OCI-LY7 (cell line): ENCODE measurements around the gene LRG1. TPM values are rescaled to one million over a fixed set of nuclear protein-coding genes. Genes with fewer than 3 reads are reported as not detected.

Experiments
- BruUV-seq: library from RNA; stranded (reverse); fragments of 400-500 nt; replicated peaks from 2 replicates; lab custom pipeline; 2021; lab: Mats Ljungman, UMichigan
- CTCF ChIA-PET: fragments of 300-600 bp; sonication (Branson Sonifier 250); formaldehyde crosslinking; loops from one replicate; lab custom pipeline; 2022; ENCODE audit warnings: antibody characterized with exemption; ENCODE audit not compliant: unreplicated experiment; lab: Charles Lee
- POLR2A ChIA-PET: fragments of 300-600 bp; sonication (Branson Sonifier 250); formaldehyde crosslinking; loops from one replicate; lab custom pipeline; 2022; ENCODE audit warnings: antibody characterized with exemption; lab: Charles Lee
- DNase-seq: peaks from one replicate; pipeline ENCODE4 v3.0.0-alpha.2; 2015; ENCODE audit warnings: low spot score
- H2AFZ ChIP-seq: fragments of 200-600 bp; sonication (generic), shearing (Covaris generic); 2 replicates; pipeline ENCODE4 v1.6.1; 2014; ENCODE audit warnings: mild to moderate bottlenecking, antibody characterized with exemption, low read length, moderate library complexity
- H3K27ac ChIP-seq: fragments of 200-600 bp; sonication (generic); 2 replicates; pipeline ENCODE4 v1.5.1; 2014; ENCODE audit warnings: mixed run types, low read depth, mild to moderate bottlenecking, moderate library complexity, low read length, inconsistent platforms; ENCODE audit not compliant: poor library complexity, severe bottlenecking
- H3K36me3 ChIP-seq: fragments of 200-600 bp; sonication (generic); 2 replicates; pipeline ENCODE4 v1.6.1; 2014; ENCODE audit warnings: mild to moderate bottlenecking, antibody characterized with exemption, low read length, moderate library complexity, mixed read lengths; ENCODE audit not compliant: insufficient read depth
- H3K4me1 ChIP-seq: fragments of 200-600 bp; sonication (generic); 2 replicates; pipeline ENCODE4 v1.5.1; 2014; ENCODE audit warnings: mild to moderate bottlenecking, low read length; ENCODE audit not compliant: insufficient read depth, poor library complexity, severe bottlenecking
- H3K4me2 ChIP-seq: fragments of 200-600 bp; sonication (generic); 2 replicates; pipeline ENCODE4 v1.6.1; 2014; ENCODE audit warnings: mild to moderate bottlenecking, low read length
- H3K4me3 ChIP-seq: fragments of 200-600 bp; sonication (generic); 2 replicates; pipeline ENCODE4 v1.5.1; 2014; ENCODE audit warnings: mild to moderate bottlenecking, low read depth, low read length; ENCODE audit not compliant: poor library complexity, severe bottlenecking
- H3K79me2 ChIP-seq: fragments of 200-600 bp; sonication (generic); 2 replicates; pipeline ENCODE4 v1.6.1; 2016; ENCODE audit warnings: low read depth, mild to moderate bottlenecking, low read length, moderate library complexity, mixed read lengths; ENCODE audit not compliant: insufficient read depth
- H3K9me2 ChIP-seq: fragments of 200-600 bp; sonication (generic); 2 replicates; pipeline ENCODE4 v1.6.1; 2016; ENCODE audit warnings: mild to moderate bottlenecking, low read length, mixed read lengths; ENCODE audit not compliant: insufficient read depth
- H3K9me3 ChIP-seq: fragments of 200-600 bp; sonication (generic); 2 replicates; pipeline ENCODE4 v1.6.1; 2014; ENCODE audit warnings: mild to moderate bottlenecking, mixed run types, low read length, mixed read lengths
- H4K20me1 ChIP-seq: fragments of 200-600 bp; sonication (generic); 2 replicates; pipeline ENCODE4 v1.6.1; 2014; ENCODE audit warnings: mild to moderate bottlenecking, antibody characterized with exemption, low read length, moderate library complexity, mixed read lengths; ENCODE audit not compliant: insufficient read depth
- EZH2phosphoT487 ChIP-seq: fragments of 200-600 bp; sonication (generic); IDR thresholded peaks from 2 replicates; pipeline ENCODE4 v1.6.1; 2018; ENCODE audit warnings: low read depth, borderline replicate concordance, mild to moderate bottlenecking, mixed run types, antibody characterized with exemption, low read length, moderate library complexity, mixed read lengths
- intact Hi-C: fragments of 100-400 bp; cut with micrococcal nuclease; formaldehyde crosslinking; loops from one replicate; pipeline ENCODE4 v1.10.0; 2022; ENCODE audit not compliant: unreplicated experiment
- total RNA-seq, 2 experiments: library from RNA; depleted of rRNA in 1 of 2; stranded (reverse); fragments of >200 nt in 1 of 2; shearing (Covaris generic) in 1 of 2; gene quantifications; 2 replicates each; pipeline ENCODE4 v1.2.3, GENCODE V29; 2014 to 2022
- TF ChIP-seq, protein P1 (sequence below): fragments of 200-600 bp; sonication (generic); conservative IDR thresholded peaks from 2 replicates; pipeline ENCODE4 v1.5.1; 2014; ENCODE audit warnings: mild to moderate bottlenecking, antibody characterized with exemption, low read length, moderate library complexity, mixed read lengths

LRG1 gene
- total RNA-seq, 2 experiments from 2014 or later, result 1.6 to 1.9 TPM

DNA sequence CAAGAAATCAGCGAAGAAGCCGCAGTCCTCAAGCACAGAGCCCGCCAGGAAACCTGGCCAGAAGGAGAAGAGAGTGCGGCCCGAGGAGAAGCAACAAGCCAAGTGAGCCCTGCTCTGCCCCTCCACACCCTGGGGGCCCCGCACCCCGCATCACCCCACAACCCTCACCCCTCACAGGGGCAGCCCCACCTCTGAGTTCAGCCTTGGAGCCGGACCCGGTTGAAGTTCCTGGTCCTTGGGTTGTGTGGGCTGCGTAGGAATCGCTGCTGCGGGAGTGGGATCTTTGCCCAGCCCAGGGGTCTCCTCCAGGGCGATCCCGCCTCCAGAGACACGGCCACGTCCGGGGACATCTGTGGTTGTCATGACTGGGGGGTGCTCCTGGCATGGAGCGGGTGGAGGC, 43.5 kb downstream of the LRG1 start:
- no peaks in the 10 kb centered on the region for H3K9me3 ChIP-seq
- intact Hi-C loops, result no loop called here
- no peaks in the 10 kb centered on the region for H3K9me2 ChIP-seq
- ChIA-PET CTCF (no interaction called here), POLR2A (no interaction called here)
- no peak overlapping the region for H3K4me3 ChIP-seq
- TF ChIP-seq EZH2phosphoT487, result no peak
- H3K4me1 ChIP-seq, result no peaks in the 10 kb centered on the region
- no peaks in the 10 kb centered on the region for H3K79me2 ChIP-seq
- H3K4me2 ChIP-seq, result no peak overlapping the region
- no peaks in the 10 kb centered on the region for H4K20me1 ChIP-seq
- no TSS peak for BruUV-seq
- no peak overlapping the region for H3K27ac ChIP-seq
- H2AFZ ChIP-seq, result no peak overlapping the region
- peaks cover 62% of the 10 kb centered on the region for H3K36me3 ChIP-seq
- DNase-seq, result no peak

DNA sequence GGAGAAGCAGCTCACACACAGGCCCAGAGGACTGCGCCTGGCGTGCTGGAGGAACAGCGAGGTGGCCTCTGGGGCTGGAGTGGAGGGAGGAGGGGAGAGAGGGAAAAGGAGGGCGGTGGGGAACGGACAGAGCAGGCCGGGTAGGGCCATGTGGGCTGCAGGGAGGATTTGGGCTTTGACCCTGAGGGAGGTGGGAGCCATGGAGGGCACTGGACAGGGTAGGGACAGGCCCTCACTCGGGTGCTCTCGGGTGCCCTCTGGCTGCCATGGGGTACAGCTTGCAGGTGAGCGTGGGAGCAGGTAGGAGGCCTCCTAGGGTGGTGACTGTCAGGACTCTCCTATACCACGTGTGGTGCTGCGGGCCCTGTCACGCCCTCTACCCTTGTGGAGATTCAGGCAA, 44.4 kb downstream of the LRG1 start:
- no peak overlapping the region for H2AFZ ChIP-seq
- BruUV-seq, result no TSS peak
- intact Hi-C loops, result no loop called here
- no peaks in the 10 kb centered on the region for H3K79me2 ChIP-seq
- no peak overlapping the region for H3K4me3 ChIP-seq
- no peaks in the 10 kb centered on the region for H3K9me2 ChIP-seq
- no peaks in the 10 kb centered on the region for H3K4me1 ChIP-seq
- POLR2A ChIA-PET, result no interaction called here
- peaks cover 62% of the 10 kb centered on the region for H3K36me3 ChIP-seq
- H4K20me1 ChIP-seq, result no peaks in the 10 kb centered on the region
- DNase-seq, result peak; percentile 36
- H3K9me3 ChIP-seq, result no peaks in the 10 kb centered on the region
- no peak overlapping the region for H3K4me2 ChIP-seq
- CTCF ChIA-PET, result no interaction called here
- TF ChIP-seq, protein P1, sequence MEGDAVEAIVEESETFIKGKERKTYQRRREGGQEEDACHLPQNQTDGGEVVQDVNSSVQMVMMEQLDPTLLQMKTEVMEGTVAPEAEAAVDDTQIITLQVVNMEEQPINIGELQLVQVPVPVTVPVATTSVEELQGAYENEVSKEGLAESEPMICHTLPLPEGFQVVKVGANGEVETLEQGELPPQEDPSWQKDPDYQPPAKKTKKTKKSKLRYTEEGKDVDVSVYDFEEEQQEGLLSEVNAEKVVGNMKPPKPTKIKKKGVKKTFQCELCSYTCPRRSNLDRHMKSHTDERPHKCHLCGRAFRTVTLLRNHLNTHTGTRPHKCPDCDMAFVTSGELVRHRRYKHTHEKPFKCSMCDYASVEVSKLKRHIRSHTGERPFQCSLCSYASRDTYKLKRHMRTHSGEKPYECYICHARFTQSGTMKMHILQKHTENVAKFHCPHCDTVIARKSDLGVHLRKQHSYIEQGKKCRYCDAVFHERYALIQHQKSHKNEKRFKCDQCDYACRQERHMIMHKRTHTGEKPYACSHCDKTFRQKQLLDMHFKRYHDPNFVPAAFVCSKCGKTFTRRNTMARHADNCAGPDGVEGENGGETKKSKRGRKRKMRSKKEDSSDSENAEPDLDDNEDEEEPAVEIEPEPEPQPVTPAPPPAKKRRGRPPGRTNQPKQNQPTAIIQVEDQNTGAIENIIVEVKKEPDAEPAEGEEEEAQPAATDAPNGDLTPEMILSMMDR, result peak; percentile 70
- no peak for TF ChIP-seq EZH2phosphoT487
- H3K27ac ChIP-seq, result no peak overlapping the region

DNA sequence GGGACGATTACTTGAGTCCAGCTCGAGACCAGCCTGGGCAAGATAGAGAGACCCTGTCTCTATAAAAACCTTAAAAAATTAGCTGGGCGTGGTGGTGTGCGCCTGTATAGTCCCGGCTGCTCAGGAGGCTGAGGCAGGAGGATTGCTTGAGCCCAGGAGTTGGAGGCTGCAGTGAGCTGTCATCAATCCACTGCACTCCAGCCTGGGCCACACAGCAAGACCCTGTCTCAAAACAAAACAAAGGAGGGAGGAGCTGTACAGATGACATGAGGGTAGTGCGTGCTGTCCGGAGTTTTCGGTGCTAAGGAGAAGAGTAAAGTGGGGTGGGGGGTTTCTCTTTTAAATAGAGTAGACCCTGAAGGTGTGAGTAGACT, 45.2 kb downstream of the LRG1 start:
- POLR2A ChIA-PET, result no interaction called here
- H3K4me1 ChIP-seq, result no peaks in the 10 kb centered on the region
- no peak overlapping the region for H3K4me3 ChIP-seq
- no peaks in the 10 kb centered on the region for H3K9me2 ChIP-seq
- H2AFZ ChIP-seq, result no peak overlapping the region
- CTCF ChIA-PET, result no interaction called here
- intact Hi-C loops, result no loop called here
- no TSS peak for BruUV-seq
- H3K27ac ChIP-seq, result no peak overlapping the region
- no peak overlapping the region for H3K4me2 ChIP-seq
- peaks cover 70% of the 10 kb centered on the region for H3K36me3 ChIP-seq
- no peaks in the 10 kb centered on the region for H4K20me1 ChIP-seq
- no peak for DNase-seq
- TF ChIP-seq, protein P1, result no peak
- no peak for TF ChIP-seq EZH2phosphoT487
- no peaks in the 10 kb centered on the region for H3K79me2 ChIP-seq
- H3K9me3 ChIP-seq, result no peaks in the 10 kb centered on the region
